AG09319 (cell line): ENCODE results near the gene IL16.

Experiments used
- DNase-seq: peaks from one replicate; pipeline ENCODE4 v3.0.0-alpha.2; 2010; ENCODE audit warnings: low read depth; ENCODE audit errors: extremely low read depth
- TF ChIP-seq, protein P1 (sequence below): IDR thresholded peaks from 2 replicates; pipeline ENCODE4 v1.5.1; 2011; ENCODE audit warnings: low read depth, mild to moderate bottlenecking, inconsistent platforms, low read length, moderate library complexity

The IL16 gene

DNA sequence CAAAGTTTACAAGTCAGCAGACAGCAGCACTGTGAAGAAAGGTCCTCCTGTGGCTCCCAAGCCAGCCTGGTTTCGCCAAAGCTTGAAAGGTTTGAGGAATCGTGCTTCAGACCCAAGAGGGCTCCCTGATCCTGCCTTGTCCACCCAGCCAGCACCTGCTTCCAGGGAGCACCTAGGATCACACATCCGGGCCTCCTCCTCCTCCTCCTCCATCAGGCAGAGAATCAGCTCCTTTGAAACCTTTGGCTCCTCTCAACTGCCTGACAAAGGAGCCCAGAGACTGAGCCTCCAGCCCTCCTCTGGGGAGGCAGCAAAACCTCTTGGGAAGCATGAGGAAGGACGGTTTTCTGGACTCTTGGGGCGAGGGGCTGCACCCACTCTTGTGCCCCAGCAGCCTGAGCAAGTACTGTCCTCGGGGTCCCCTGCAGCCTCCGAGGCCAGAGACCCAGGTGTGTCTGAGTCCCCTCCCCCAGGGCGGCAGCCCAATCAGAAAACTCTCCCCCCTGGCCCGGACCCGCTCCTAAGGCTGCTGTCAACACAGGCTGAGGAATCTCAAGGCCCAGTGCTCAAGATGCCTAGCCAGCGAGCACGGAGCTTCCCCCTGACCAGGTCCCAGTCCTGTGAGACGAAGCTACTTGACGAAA, 103.1 kb downstream of the IL16 start:
- no peak for DNase-seq
- TF ChIP-seq, protein P1, sequence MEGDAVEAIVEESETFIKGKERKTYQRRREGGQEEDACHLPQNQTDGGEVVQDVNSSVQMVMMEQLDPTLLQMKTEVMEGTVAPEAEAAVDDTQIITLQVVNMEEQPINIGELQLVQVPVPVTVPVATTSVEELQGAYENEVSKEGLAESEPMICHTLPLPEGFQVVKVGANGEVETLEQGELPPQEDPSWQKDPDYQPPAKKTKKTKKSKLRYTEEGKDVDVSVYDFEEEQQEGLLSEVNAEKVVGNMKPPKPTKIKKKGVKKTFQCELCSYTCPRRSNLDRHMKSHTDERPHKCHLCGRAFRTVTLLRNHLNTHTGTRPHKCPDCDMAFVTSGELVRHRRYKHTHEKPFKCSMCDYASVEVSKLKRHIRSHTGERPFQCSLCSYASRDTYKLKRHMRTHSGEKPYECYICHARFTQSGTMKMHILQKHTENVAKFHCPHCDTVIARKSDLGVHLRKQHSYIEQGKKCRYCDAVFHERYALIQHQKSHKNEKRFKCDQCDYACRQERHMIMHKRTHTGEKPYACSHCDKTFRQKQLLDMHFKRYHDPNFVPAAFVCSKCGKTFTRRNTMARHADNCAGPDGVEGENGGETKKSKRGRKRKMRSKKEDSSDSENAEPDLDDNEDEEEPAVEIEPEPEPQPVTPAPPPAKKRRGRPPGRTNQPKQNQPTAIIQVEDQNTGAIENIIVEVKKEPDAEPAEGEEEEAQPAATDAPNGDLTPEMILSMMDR, result no peak

DNA sequence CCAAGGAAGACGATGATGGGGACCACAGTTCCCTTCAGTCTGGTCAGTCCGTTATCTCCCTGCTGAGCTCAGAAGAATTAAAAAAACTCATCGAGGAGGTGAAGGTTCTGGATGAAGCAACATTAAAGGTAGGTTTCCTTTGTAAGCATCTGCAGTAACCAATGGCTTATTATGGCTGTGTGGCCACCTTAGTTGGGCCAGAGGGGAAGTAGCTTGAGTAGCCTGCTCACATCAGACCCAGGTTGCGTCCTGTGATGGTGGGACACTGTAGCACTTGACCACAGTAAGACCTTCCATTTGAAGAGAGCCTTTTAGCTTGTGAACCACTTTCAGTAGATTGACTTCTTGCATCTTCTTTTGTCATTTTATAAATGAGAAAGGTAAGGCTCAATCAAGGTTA, 104.7 kb downstream of the IL16 start:
- TF ChIP-seq, protein P1, result no peak
- no peak for DNase-seq

DNA sequence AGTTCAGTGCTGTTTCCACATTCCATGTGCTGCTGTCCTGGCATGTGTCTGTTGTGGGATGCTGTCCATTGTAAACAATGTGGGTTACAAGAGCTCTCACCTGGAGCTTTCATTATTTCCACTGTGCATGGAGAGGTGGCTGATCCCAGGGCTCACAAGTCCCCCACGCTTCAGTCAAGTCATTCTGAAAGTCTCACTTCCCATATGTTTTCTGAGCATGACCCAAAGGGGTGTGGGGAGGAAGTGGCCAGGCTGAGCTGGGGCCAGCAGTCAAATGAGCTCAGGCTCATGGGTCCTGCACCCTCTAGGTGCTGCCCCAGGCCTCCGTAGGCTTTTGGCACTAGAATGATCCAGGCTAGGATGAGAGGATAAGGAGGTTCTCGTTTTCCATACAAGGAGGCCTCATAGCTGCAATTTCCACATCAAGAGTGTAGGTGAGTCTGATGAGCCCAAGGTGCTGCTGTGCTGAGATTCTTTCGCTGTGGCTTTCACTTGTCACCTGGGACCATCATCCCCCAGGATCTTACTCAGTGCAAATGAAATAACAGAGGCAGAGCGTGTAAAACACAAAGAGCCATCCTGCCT, 105.2 kb downstream of the IL16 start:
- TF ChIP-seq, protein P1, result no peak
- no peak for DNase-seq

DNA sequence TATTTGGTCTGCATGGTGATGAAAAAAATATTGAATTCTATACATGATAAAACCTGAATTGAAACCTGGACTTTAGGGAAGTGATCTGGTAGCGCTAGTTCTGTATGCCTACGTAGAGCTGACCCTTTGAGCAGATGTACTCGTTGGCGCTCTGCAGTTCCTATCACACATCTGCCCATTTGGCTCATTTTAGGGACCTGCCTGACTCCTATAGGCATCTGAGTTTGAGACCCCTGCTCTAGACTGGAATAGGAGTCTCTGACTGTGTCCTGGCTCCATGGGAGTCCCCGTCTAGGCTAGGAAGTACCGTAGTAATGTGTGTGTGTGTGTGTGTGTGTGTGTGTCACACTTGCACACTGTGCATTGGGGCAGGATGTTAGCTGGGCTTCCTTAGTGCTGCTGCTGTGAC, 106.0 kb downstream of the IL16 start:
- TF ChIP-seq, protein P1, result no peak
- no peak for DNase-seq

DNA sequence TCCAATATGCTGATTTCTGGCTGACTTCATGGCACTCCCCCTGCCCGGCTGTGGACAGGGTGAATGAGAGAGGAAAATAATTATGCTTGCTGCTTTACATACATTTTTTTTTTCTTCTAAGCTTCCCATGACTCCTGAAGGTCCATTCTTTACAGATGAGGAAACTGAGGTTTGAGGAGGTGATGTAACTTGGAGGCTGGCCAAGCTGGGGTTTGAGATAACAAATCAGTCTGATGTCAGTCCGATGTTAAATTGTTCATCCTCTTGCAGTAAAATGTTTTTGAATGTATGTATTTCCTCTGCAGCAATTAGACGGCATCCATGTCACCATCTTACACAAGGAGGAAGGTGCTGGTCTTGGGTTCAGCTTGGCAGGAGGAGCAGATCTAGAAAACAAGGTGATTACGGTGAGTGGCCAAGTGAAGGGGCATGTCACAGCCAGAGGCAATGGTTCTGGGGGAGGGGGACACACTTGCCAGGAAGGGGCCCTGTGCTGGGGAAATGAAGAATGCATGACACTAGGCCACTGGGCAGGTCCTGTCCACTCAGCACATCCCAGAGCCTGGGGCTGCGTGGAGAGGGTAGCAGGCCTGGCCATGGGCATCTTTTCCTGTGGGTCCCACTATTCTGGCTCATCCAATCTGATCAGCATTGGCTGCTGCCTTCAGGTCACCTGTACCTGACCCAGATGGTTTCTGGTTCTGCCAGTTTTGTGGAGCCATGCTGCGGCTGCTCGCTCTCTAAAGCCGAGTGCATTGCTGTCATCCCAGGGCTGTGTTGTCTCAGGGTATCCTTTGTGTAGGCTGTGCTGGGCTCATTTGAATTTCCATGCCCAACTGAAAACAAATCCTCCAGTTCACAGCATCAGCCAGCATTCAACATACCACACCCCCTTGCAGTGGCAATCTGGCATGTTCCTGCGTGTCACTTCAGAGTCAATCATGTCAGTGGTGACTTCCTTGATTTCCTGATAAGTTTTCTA, 106.9 kb downstream of the IL16 start:
- DNase-seq, result no peak
- TF ChIP-seq, protein P1, result no peak

DNA sequence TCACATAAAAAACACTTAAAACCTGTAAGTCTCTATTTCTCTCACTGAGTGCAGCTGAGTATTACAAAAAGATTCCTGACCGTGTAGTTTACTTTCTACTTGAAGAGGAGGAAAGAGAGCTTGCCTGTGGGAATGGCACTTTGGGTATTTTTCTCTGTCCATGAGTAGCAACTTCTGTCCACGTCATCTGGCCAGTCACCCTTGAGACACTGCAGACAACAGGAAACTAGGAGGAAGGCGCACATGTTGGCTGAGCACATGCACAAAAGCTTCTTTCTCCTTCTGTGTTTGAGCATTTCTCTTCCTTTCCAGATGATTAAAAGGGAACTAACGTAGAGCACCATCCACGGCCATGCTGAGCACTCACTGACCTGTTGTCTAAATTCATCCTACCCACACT, 107.5 kb downstream of the IL16 start:
- DNase-seq, result no peak
- TF ChIP-seq, protein P1, result no peak

DNA sequence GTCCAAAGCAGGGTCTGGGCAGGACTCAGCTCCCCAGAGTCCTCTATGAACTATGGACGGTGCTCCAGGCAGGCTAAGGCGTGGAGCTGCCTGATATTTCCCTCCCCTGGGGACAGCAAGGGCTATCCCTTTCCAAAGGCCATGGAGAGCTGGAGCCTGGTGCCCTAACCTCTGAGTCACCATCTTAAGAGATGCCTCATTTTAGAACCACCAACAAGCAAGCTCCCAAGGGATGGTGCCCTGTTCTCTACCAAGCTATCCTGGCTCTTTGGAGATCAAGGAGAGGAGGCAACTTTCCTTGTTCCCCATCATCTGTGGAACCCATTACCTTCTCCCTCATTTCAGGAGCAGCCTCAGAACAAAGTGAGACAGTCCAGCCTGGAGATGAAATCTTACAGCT, 111.6 kb downstream of the IL16 start:
- no peak for DNase-seq
- TF ChIP-seq, protein P1, result no peak
